AG10803 (cell line): ENCODE measurements around the gene MANBA.
"Not testable (repeated sequence)": the region's sequence is repeated elsewhere in the genome, so short reads cannot be mapped to it uniquely, and the experiment has no call there.

Source experiments
- DNase-seq: peaks from one replicate; pipeline ENCODE4 v3.0.0; 2010; ENCODE audit warnings: low read depth
- H3K4me3 ChIP-seq: 2 replicates; pipeline ENCODE4 v1.5.1; 2011; ENCODE audit warnings: mild to moderate bottlenecking, low read length, control low read depth
- TF ChIP-seq, protein P1 (sequence below): conservative IDR thresholded peaks from 2 replicates; pipeline ENCODE4 v1.5.1; 2011; ENCODE audit warnings: mild to moderate bottlenecking, low read length, control low read depth, inconsistent platforms

MANBA gene

GRCh38 chr4:102754044-102754443 lies 6.7 kb downstream of the MANBA start:
- TF ChIP-seq, protein P1, sequence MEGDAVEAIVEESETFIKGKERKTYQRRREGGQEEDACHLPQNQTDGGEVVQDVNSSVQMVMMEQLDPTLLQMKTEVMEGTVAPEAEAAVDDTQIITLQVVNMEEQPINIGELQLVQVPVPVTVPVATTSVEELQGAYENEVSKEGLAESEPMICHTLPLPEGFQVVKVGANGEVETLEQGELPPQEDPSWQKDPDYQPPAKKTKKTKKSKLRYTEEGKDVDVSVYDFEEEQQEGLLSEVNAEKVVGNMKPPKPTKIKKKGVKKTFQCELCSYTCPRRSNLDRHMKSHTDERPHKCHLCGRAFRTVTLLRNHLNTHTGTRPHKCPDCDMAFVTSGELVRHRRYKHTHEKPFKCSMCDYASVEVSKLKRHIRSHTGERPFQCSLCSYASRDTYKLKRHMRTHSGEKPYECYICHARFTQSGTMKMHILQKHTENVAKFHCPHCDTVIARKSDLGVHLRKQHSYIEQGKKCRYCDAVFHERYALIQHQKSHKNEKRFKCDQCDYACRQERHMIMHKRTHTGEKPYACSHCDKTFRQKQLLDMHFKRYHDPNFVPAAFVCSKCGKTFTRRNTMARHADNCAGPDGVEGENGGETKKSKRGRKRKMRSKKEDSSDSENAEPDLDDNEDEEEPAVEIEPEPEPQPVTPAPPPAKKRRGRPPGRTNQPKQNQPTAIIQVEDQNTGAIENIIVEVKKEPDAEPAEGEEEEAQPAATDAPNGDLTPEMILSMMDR = no peak
- DNase-seq = no peak
- H3K4me3 ChIP-seq = no peak overlapping the region

GRCh38 chr4:102751941-102752340 lies 8.8 kb downstream of the MANBA start:
- DNase-seq = no peak
- TF ChIP-seq, protein P1 = no peak
- no peak overlapping the region for H3K4me3 ChIP-seq

GRCh38 chr4:102743352-102743751 lies 17.4 kb downstream of the MANBA start:
- DNase-seq, H3K4me3 ChIP-seq: not testable (repeated sequence)

DNA sequence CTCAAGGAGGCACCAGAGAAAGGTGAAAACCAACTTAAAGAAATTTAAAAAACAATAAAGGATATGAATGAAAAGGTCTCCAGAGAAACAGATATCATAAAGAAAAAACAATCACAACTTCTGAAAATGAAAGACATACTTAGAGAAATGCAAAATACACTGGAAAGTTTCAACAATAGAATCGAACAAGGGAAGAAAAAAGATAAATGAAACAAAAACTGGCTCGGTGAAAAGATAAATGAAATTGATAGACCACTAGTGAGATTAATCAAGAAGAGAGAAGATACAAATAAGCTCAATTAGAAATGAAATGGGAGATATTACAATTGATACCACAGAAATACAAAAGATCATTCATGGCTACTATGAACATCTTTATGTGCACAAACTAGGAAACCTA lies 22.0 kb downstream of the MANBA start:
- not testable (repeated sequence) for H3K4me3 ChIP-seq, DNase-seq

DNA sequence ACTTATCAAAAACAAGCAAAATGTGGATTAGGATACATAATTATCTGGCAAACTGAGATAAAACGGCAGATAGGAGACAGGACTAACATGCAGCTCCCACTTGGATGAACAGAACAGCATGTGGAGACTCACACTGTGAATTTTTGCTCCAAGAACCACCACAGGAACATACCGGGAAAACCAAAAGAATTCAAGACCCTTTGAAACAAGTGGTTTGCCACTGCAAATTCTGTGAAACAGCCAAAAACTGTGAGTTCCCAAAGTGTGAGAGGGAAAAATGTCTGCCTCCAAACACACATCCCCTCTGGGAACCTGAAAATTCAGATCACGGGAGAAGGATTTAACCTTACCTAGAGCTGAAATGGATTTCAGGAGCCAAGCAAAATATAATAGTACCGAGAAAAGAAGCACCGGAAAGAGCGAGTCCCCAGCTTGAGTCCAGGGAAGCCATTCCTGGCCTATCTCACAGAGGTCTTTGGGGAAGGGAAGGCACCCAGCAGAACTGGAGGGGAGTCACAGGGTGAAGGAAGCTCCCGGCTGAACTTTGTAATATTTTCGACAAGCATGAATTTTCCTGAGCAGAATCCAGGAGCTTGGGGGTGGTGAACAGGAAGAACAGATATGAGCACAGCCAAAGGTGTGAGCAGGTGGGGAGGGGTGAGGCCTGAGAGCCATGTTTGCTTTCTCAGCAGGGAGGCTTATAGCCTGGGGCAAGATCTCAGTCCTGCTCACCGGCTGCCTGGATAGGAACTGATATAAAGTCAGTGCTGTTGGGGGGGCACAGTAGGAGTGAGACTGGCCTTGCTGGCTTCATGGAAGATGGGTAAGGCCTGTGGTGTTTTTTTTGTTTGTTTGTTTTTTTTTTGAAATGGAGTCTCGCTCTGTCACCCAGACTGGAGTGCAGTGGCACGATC lies 23.9 kb downstream of the MANBA start:
- peak; percentile 43 for DNase-seq
- TF ChIP-seq, protein P1 = no peak
- H3K4me3 ChIP-seq = no peak overlapping the region

GRCh38 chr4:102735582-102735981 lies 25.2 kb downstream of the MANBA start:
- DNase-seq = no peak
- TF ChIP-seq, protein P1 = no peak
- no peak overlapping the region for H3K4me3 ChIP-seq

- DNase-seq = peak; percentile 8
- H3K4me3 ChIP-seq = no peak overlapping the region
- TF ChIP-seq, protein P1 = no peak
Measured at GRCh38 chr4:102734591-102735385, 26.0 kb downstream of the MANBA start.

DNA sequence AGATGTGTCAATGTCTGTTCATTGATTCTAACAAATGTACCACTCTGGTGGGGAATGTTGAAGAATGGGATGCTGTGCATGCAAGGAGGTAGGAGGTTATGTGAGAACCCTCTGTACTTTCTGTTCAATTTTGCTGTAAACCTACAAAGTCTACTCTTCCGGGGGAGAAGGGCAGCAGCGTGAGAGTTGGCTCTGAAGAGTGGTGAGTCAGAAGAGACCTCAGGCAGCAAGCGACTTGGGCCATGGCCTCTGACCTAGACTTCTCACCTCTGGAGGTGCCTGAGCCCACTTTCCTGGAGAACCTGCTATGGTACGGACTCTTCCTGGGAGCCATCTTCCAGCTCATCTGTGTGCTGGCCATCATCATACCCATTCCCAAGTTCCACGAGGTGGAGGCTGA lies 26.7 kb downstream of the MANBA start:
- no peak overlapping the region for H3K4me3 ChIP-seq
- no peak for DNase-seq
- TF ChIP-seq, protein P1 = no peak
